ENCODE data around the gene MIER1.

The MIER1 gene

GRCh38 chr1:67001682-67002425 is 77.1 kb downstream of the MIER1 start:
- no peak for DNase-seq

GRCh38 chr1:67004176-67004575 is 79.4 kb downstream of the MIER1 start:
- DNase-seq, result no peak

- DNase-seq, result no peak
Observed at GRCh38 chr1:67005068-67005467, 80.3 kb downstream of the MIER1 start.

GRCh38 chr1:67009792-67010191 is 85.0 kb downstream of the MIER1 start:
- DNase-seq, result no peak

- DNase-seq, result no peak
Observed at GRCh38 chr1:67013573-67013972, 88.8 kb downstream of the MIER1 start.

- DNase-seq, result no peak
Observed at GRCh38 chr1:67018574-67018973, 93.8 kb downstream of the MIER1 start.

GRCh38 chr1:67019121-67019520 is 94.3 kb downstream of the MIER1 start:
- no peak for DNase-seq

GRCh38 chr1:67019600-67020136 is 94.9 kb downstream of the MIER1 start:
- DNase-seq, result no peak

GRCh38 chr1:67020304-67020703 is 95.5 kb downstream of the MIER1 start:
- DNase-seq, result no peak

GRCh38 chr1:67020765-67021164 is 96.0 kb downstream of the MIER1 start:
- DNase-seq, result no peak

GRCh38 chr1:67029472-67029871 is 104.7 kb downstream of the MIER1 start:
- DNase-seq, result no peak

- no peak for DNase-seq
Observed at GRCh38 chr1:67031121-67031858, 106.5 kb downstream of the MIER1 start.

GRCh38 chr1:67031859-67032247 is 107.1 kb downstream of the MIER1 start:
- no peak for DNase-seq

Data from activated naive CD4-positive, alpha-beta T cell treated with anti-CD3 and anti-CD28 coated beads, Interleukin-2, amount 50 U/mL, for 16 hours (primary cell).